HG02840 (cell line): ENCODE measurements around the gene AUTS2.

Source experiments
- ATAC-seq: cut with Tn5 transposase; IDR thresholded peaks from one replicate; pipeline ENCODE4 v1.9.1; 2021; ENCODE audit warnings: mild to moderate bottlenecking, moderate library complexity, moderate number of reproducible peaks; ENCODE audit not compliant: unreplicated experiment, low FRiP score

AUTS2 gene

GRCh38 chr7:70406950-70407209 lies 808.6 kb downstream of the AUTS2 start:
- no peak for ATAC-seq

GRCh38 chr7:70408477-70408876 lies 810.2 kb downstream of the AUTS2 start:
- ATAC-seq = no peak

- no peak for ATAC-seq
Observed at GRCh38 chr7:70408891-70409290, 810.6 kb downstream of the AUTS2 start.

- ATAC-seq = no peak
Observed at GRCh38 chr7:70410134-70410750, 812.0 kb downstream of the AUTS2 start.

- no peak for ATAC-seq
Observed at GRCh38 chr7:70414368-70414767, 816.1 kb downstream of the AUTS2 start.

GRCh38 chr7:70415179-70415972 lies 817.1 kb downstream of the AUTS2 start:
- no peak for ATAC-seq

- no peak for ATAC-seq
Observed at GRCh38 chr7:70416347-70416985, 818.2 kb downstream of the AUTS2 start.

GRCh38 chr7:70416986-70417655 lies 818.8 kb downstream of the AUTS2 start:
- no peak for ATAC-seq

GRCh38 chr7:70419526-70420380 lies 821.5 kb downstream of the AUTS2 start:
- no peak for ATAC-seq

- no peak for ATAC-seq
Observed at GRCh38 chr7:70420381-70420662, 822.0 kb downstream of the AUTS2 start.

- ATAC-seq = no peak
Observed at GRCh38 chr7:70421319-70421718, 823.0 kb downstream of the AUTS2 start.

- no peak for ATAC-seq
Observed at GRCh38 chr7:70426249-70426880, 828.1 kb downstream of the AUTS2 start.

GRCh38 chr7:70432567-70433001 lies 834.3 kb downstream of the AUTS2 start:
- ATAC-seq = no peak

- no peak for ATAC-seq
Observed at GRCh38 chr7:70434376-70434775, 836.1 kb downstream of the AUTS2 start.

- no peak for ATAC-seq
Observed at GRCh38 chr7:70434821-70435220, 836.5 kb downstream of the AUTS2 start.

- no peak for ATAC-seq
Observed at GRCh38 chr7:70435634-70436033, 837.4 kb downstream of the AUTS2 start.

- no peak for ATAC-seq
Observed at GRCh38 chr7:70436790-70437350, 838.6 kb downstream of the AUTS2 start.

GRCh38 chr7:70439651-70440050 lies 841.4 kb downstream of the AUTS2 start:
- no peak for ATAC-seq

GRCh38 chr7:70446448-70447143 lies 848.3 kb downstream of the AUTS2 start:
- no peak for ATAC-seq
